Stimulated activated naive CD8-positive, alpha-beta T cell treated with anti-CD3 and anti-CD28 coated beads, Interleukin-15, Interleukin-2, amounts not matched to agents 100 ng/mL and 50 ng/mL, for 24 hours (primary cell): ENCODE measurements around the gene DAAM1.

Experiments
- H3K27ac Mint-ChIP-seq: one replicate; pipeline ENCODE4 v1.8.0; 2021; ENCODE audit warnings: mild to moderate bottlenecking, mixed read lengths
- H3K27me3 Mint-ChIP-seq: one replicate; pipeline ENCODE4 v1.8.0; 2021; ENCODE audit warnings: mixed read lengths
- H3K36me3 Mint-ChIP-seq: one replicate; pipeline ENCODE4 v1.8.0; 2021; ENCODE audit warnings: low read depth, mixed read lengths
- H3K4me1 Mint-ChIP-seq: one replicate; pipeline ENCODE4 v1.8.0; 2021; ENCODE audit warnings: low read depth, mixed read lengths
- H3K4me3 Mint-ChIP-seq: one replicate; pipeline ENCODE4 v1.8.0; 2021; ENCODE audit warnings: mild to moderate bottlenecking, mixed read lengths
- H3K9me3 Mint-ChIP-seq: one replicate; pipeline ENCODE4 v1.8.0; 2021; ENCODE audit warnings: mixed read lengths

The DAAM1 gene

GRCh38 chr14:59293935-59294661 lies 105.6 kb downstream of the DAAM1 start:
- Mint-ChIP-seq H3K4me3 (no peak overlapping the region), H3K9me3 (no peaks in the 10 kb centered on the region), H3K36me3 (peaks cover 25% of the 10 kb centered on the region), H3K27me3 (no peaks in the 10 kb centered on the region), H3K27ac (no peak overlapping the region), H3K4me1 (peaks cover 7% of the 10 kb centered on the region)

- H3K4me1 Mint-ChIP-seq: peaks cover 7% of the 10 kb centered on the region
- H3K27ac Mint-ChIP-seq: no peak overlapping the region
Observed at GRCh38 chr14:59294662-59294992, 106.2 kb downstream of the DAAM1 start.

GRCh38 chr14:59295951-59296350 lies 107.5 kb downstream of the DAAM1 start:
- H3K27ac Mint-ChIP-seq: no peak overlapping the region
- peaks cover 25% of the 10 kb centered on the region for H3K36me3 Mint-ChIP-seq
- H3K9me3 Mint-ChIP-seq: no peaks in the 10 kb centered on the region
- H3K4me1 Mint-ChIP-seq: peaks cover 11% of the 10 kb centered on the region
- H3K27me3 Mint-ChIP-seq: no peaks in the 10 kb centered on the region
- no peak overlapping the region for H3K4me3 Mint-ChIP-seq

More at GRCh38 chr14:59294662-59294992, 106.2 kb downstream of the DAAM1 start:
- Mint-ChIP-seq H3K9me3 (no peaks in the 10 kb centered on the region), H3K36me3 (peaks cover 25% of the 10 kb centered on the region), H3K4me3 (no peak overlapping the region), H3K27me3 (no peaks in the 10 kb centered on the region)

DNA sequence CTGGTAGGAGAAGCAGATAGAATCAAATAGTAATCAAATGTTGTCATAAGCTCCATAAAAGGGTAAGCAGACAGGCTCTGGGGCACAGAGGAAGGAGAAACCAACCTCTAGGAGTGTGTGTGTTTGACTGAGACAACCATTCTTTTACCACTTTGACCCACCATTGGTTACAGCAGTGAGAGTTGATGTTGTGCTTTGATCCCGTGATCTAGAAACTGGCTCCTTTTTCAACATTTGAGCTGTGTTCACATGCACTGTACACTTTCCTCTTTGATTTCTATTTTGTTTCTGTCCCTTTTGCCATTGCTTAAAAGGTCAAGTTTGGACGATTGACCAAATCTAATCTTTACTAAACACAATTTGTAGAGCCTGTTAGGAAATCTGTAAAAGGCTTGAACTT lies 108.0 kb downstream of the DAAM1 start:
- Mint-ChIP-seq H3K27ac (no peak overlapping the region), H3K36me3 (peaks cover 20% of the 10 kb centered on the region), H3K27me3 (no peaks in the 10 kb centered on the region)

GRCh38 chr14:59297071-59297776 lies 108.8 kb downstream of the DAAM1 start:
- Mint-ChIP-seq H3K4me3 (no peak overlapping the region), H3K27me3 (no peaks in the 10 kb centered on the region), H3K36me3 (peaks cover 13% of the 10 kb centered on the region), H3K27ac (no peak overlapping the region), H3K9me3 (no peaks in the 10 kb centered on the region), H3K4me1 (peaks cover 24% of the 10 kb centered on the region)

More for the DNA sequence above, 108.0 kb downstream of the DAAM1 start:
- Mint-ChIP-seq H3K9me3 (no peaks in the 10 kb centered on the region), H3K4me3 (no peak overlapping the region), H3K4me1 (peaks cover 17% of the 10 kb centered on the region)

- Mint-ChIP-seq H3K27me3 (no peaks in the 10 kb centered on the region), H3K4me3 (no peak overlapping the region), H3K36me3 (no peaks in the 10 kb centered on the region), H3K27ac (no peak overlapping the region), H3K9me3 (no peaks in the 10 kb centered on the region), H3K4me1 (peaks cover 25% of the 10 kb centered on the region)
Observed at GRCh38 chr14:59299731-59300130, 111.3 kb downstream of the DAAM1 start.

DNA sequence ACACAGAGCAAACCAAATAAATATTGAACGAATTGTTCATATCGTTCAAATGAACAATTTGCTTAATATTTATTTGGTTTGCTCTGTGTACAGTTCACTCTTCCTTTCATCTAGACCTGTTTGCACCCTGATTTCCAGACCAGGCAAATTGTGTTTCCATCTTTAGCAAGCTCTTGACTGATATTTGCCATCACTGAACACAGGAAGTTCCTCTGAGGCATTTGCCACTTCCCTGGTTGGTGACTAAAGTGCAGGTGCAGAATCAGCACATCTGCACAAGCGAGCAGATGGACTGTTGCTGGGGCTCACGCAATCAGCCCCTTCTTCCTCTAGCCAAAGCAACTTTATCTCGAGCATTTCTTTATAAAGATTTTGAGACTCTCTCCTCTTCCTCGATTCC lies 112.9 kb downstream of the DAAM1 start:
- H3K4me1 Mint-ChIP-seq: peaks cover 29% of the 10 kb centered on the region
- no peaks in the 10 kb centered on the region for H3K36me3 Mint-ChIP-seq
- no peaks in the 10 kb centered on the region for H3K9me3 Mint-ChIP-seq
- H3K27me3 Mint-ChIP-seq: no peaks in the 10 kb centered on the region
- no peak overlapping the region for H3K4me3 Mint-ChIP-seq
- no peak overlapping the region for H3K27ac Mint-ChIP-seq

DNA sequence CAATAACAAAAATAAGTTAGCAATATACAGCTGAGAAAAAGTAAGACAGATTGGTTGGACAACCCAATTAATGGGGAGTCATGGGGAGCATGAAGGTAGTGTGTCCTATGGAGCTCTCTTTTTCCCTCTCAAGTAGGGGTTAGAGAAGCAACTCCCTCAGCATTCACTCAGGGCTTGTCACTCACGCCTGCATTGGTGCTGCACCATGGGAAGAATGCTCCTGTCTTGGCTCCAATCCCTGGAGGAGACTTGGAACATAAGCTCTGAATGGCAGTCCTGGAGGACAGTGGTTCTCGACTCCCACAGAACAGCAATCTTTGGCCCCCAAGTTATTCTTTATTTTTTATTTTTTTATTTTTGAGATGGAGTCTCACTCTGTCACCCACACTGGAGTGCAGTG lies 113.8 kb downstream of the DAAM1 start:
- no peak overlapping the region for H3K27ac Mint-ChIP-seq
- H3K36me3 Mint-ChIP-seq: no peaks in the 10 kb centered on the region
- peaks cover 30% of the 10 kb centered on the region for H3K4me1 Mint-ChIP-seq
- H3K4me3 Mint-ChIP-seq: no peak overlapping the region
- no peaks in the 10 kb centered on the region for H3K9me3 Mint-ChIP-seq
- no peaks in the 10 kb centered on the region for H3K27me3 Mint-ChIP-seq

- Mint-ChIP-seq H3K4me1 (peaks cover 27% of the 10 kb centered on the region), H3K27me3 (no peaks in the 10 kb centered on the region), H3K9me3 (no peaks in the 10 kb centered on the region), H3K36me3 (no peaks in the 10 kb centered on the region), H3K27ac (no peak overlapping the region), H3K4me3 (no peak overlapping the region)
Observed at GRCh38 chr14:59303216-59303615, 114.7 kb downstream of the DAAM1 start.

GRCh38 chr14:59305231-59305630 lies 116.8 kb downstream of the DAAM1 start:
- Mint-ChIP-seq H3K4me3 (no peak overlapping the region), H3K4me1 (peaks cover 27% of the 10 kb centered on the region), H3K9me3 (no peaks in the 10 kb centered on the region), H3K27me3 (no peaks in the 10 kb centered on the region), H3K27ac (no peak overlapping the region), H3K36me3 (no peaks in the 10 kb centered on the region)

DNA sequence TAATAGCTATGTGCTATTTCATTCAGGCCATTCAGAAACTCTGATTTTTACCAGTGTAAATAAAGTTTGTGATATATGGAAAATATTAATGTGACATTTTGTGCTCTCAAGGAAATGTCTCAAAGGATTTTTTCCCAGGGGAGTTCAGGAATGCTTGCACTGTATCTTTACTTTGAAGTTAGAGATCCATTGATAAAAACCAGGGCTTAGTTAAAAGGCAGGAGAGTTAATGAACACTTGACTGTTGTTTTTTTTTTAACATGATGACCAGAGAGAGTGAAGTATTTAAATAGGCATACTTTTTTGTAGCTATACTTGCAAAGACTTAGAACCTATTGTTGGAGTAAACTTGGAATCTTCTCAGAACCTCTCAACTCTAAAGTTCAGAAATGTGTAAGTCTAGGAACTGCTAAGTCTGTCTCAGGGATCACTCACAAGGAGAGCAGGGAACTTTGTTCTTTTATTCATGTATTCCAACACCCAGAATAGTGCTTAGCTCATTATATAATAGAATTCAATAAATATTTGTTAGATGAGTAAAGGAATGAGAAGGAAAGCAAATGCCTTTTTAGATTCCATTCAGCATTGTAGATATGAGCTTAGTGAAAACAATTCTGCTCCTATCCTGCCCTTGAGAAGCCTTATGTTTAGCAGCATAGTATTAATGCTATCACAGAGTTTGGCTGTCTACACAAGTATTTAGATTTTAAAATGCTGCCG lies 117.5 kb downstream of the DAAM1 start:
- Mint-ChIP-seq H3K4me3 (no peak overlapping the region), H3K27me3 (no peaks in the 10 kb centered on the region), H3K4me1 (peaks cover 27% of the 10 kb centered on the region), H3K36me3 (no peaks in the 10 kb centered on the region), H3K9me3 (no peaks in the 10 kb centered on the region), H3K27ac (no peak overlapping the region)

- Mint-ChIP-seq H3K27me3 (no peaks in the 10 kb centered on the region), H3K36me3 (no peaks in the 10 kb centered on the region), H3K9me3 (no peaks in the 10 kb centered on the region), H3K4me3 (no peak overlapping the region), H3K27ac (no peak overlapping the region), H3K4me1 (peaks cover 19% of the 10 kb centered on the region)
Observed at GRCh38 chr14:59306775-59307174, 118.3 kb downstream of the DAAM1 start.

DNA sequence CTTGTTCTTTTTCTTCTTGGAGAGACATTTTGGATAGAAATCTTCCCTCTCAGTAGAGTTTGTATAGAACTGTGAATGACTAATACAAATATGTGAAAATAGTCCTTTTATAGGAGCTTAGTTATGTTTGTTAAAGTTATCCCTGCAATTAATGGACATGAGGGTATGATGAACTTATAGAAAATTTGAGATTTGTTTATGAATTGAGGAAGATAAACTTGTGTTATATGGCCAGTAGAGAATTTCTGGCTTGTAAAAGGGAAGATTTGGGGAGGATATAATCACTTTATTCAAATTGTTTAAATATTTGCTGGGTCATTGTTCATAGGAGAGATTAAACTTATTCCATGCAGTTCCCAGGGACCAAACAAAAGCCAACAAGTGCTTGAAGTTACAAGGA lies 119.6 kb downstream of the DAAM1 start:
- Mint-ChIP-seq H3K9me3 (no peaks in the 10 kb centered on the region), H3K27me3 (no peaks in the 10 kb centered on the region), H3K36me3 (no peaks in the 10 kb centered on the region), H3K27ac (no peak overlapping the region), H3K4me3 (no peak overlapping the region), H3K4me1 (peaks cover 14% of the 10 kb centered on the region)

- H3K27me3 Mint-ChIP-seq: no peaks in the 10 kb centered on the region
- peaks cover 14% of the 10 kb centered on the region for H3K4me1 Mint-ChIP-seq
- H3K36me3 Mint-ChIP-seq: no peaks in the 10 kb centered on the region
- no peak overlapping the region for H3K27ac Mint-ChIP-seq
- no peak overlapping the region for H3K4me3 Mint-ChIP-seq
- H3K9me3 Mint-ChIP-seq: no peaks in the 10 kb centered on the region
Observed at GRCh38 chr14:59308673-59309072, 120.2 kb downstream of the DAAM1 start.

GRCh38 chr14:59309291-59309900 lies 120.9 kb downstream of the DAAM1 start:
- Mint-ChIP-seq H3K4me3 (no peak overlapping the region), H3K27me3 (no peaks in the 10 kb centered on the region), H3K9me3 (no peaks in the 10 kb centered on the region), H3K36me3 (no peaks in the 10 kb centered on the region), H3K27ac (no peak overlapping the region), H3K4me1 (peaks cover 14% of the 10 kb centered on the region)
